GM11168 (cell line): ENCODE measurements around the gene NUCB1.
"Not testable (repeated sequence)": the region's sequence is repeated elsewhere in the genome, so short reads cannot be mapped to it uniquely, and the experiment has no call there.

Experiments
- in situ Hi-C: fragments of 300-500 bp; cut with MboI; formaldehyde crosslinking; loops from one replicate; pipeline ENCODE4 v1.12.0; 2022; ENCODE audit warnings: low sequenced_read_pairs; ENCODE audit not compliant: unreplicated experiment

NUCB1 gene

GRCh38 chr19:48900477-48901406 lies 630 bp downstream of the NUCB1 start:
- in situ Hi-C loops = no loop called here

DNA sequence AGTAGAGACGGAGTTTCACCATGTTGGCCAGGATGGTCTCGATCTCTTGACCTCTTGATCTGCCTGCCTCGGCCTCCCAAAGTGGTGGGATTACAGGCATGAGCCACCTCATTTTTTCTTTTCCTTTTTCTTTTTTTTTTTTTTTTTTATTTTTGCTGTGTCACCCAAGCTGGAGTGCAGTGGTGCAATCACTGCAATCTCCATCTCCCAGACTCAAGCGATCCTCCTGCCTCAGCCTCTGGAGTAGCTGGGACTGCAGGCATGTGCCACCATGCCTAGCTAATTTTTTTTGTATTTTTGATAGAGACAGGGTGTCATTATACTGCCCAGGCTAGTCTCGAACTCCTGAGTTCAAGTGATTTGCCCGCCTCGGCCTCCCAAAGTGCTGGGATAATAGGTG lies 2.2 kb downstream of the NUCB1 start:
- in situ Hi-C loops = not testable (repeated sequence)

GRCh38 chr19:48903788-48904187 lies 3.7 kb downstream of the NUCB1 start:
- in situ Hi-C loops = not testable (repeated sequence)

GRCh38 chr19:48905664-48906063 lies 5.6 kb downstream of the NUCB1 start:
- in situ Hi-C loops = no loop called here

DNA sequence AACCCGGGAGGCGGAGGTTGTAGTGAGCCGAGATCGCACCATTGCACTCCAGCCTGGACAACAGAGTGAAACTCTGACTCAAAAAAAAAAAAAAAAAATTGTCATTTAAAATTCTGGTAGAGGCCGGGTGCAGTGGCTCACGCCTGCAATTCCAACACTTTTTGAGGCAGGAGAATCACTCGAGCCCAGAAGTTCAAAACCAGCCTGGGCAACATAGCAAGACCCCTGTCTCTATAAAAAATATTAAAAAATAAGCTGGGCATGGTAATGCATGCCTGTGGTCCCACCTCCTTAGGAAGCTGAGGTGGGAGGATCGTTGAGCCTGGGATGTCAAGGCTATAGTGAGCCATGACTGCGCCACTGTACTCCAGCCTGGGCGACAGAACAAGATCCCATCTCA lies 6.2 kb downstream of the NUCB1 start:
- in situ Hi-C loops = no loop called here

- in situ Hi-C loops = no loop called here
Measured at GRCh38 chr19:48907671-48908070, 7.6 kb downstream of the NUCB1 start.

- in situ Hi-C loops = not testable (repeated sequence)
Measured at GRCh38 chr19:48909424-48910077, 9.4 kb downstream of the NUCB1 start.

DNA sequence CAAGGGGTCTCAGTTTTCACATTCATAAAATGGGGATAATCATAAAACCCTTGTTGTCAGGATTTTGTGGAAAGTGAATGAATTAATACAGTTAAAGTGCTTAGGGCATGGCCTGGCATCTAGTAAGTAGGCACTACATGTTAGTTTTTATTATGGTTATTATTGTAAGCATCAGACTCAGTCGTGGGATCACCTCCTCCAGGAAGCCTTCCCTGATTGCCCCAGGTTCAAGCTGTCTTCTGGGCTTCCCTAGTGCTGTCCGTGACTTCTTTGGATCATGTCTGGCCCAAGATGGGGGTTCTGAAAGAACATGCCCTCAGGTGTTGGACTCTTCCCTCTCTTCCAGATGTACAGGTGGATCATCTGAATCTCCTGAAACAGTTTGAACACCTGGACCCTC lies 10.7 kb downstream of the NUCB1 start:
- in situ Hi-C loops = no loop called here

- in situ Hi-C loops = no loop called here
Measured at GRCh38 chr19:48913114-48913889, 13.2 kb downstream of the NUCB1 start.

- in situ Hi-C loops = no loop called here
Measured at GRCh38 chr19:48914181-48914580, 14.1 kb downstream of the NUCB1 start.

- in situ Hi-C loops = no loop called here
Measured at GRCh38 chr19:48915757-48916156, 15.6 kb downstream of the NUCB1 start.

DNA sequence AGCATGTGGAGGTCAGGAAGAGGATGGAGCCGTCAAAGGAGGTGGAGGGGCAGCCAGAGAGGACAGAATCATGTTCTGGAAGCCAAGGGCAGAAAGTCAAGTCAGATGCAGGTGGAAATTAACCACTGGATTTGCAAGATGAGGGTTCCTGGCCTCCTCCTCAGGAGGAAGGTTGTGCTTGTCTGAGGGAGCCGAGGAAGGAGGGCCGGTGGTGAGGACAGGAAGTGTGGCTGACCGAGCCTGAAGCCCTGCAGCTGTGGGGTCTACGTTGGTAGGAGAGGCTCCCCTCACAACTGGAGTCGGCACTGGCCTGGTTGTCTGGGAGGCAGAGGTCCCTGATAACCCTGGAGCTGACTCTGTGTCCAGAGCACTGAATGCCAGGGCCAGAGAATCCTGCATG lies 18.0 kb downstream of the NUCB1 start:
- in situ Hi-C loops = no loop called here

DNA sequence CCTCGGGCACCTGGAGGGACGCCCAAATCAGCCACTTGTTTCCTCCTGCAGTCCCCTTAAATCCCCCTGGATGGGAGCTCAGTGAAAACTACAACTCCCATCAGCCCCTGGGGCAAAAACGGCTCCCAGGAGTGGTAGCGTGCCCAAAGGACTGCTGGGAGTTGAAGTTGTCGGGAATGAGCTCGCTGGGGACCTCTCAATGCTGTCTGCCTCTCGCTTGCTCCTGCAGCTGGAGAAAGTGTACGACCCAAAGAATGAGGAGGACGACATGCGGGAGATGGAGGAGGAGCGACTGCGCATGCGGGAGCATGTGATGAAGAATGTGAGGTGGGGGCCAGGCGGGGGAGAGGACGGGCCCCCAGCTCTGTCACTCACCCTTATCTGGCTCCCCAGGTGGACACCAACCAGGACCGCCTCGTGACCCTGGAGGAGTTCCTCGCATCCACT lies 18.7 kb downstream of the NUCB1 start:
- in situ Hi-C loops = no loop called here

DNA sequence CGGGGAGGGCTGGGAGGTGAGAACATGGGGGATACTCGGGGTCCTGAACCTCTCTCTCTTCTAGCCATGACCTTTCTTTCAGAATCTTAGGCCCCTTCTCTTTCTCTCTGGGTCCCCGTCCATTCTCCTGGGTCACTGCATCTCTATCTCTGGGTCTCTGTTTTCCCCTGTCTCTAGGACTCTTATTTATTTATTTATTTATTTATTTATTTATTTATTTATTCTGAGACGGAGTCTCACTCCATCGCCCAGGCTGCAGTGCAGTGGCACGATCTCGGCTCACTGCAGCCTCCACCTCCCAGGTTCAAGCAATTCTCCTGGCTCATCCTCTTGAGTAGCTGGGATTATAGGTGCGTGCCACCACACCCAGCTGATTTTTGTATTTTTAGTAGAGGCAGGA lies 19.2 kb downstream of the NUCB1 start:
- in situ Hi-C loops = not testable (repeated sequence)

GRCh38 chr19:48920949-48921348 lies 20.8 kb downstream of the NUCB1 start:
- in situ Hi-C loops = no loop called here

- in situ Hi-C loops = no loop called here
Measured at GRCh38 chr19:48921721-48922500, 21.8 kb downstream of the NUCB1 start.

GRCh38 chr19:48922548-48923490 lies 22.7 kb downstream of the NUCB1 start:
- in situ Hi-C loops = no loop called here

DNA sequence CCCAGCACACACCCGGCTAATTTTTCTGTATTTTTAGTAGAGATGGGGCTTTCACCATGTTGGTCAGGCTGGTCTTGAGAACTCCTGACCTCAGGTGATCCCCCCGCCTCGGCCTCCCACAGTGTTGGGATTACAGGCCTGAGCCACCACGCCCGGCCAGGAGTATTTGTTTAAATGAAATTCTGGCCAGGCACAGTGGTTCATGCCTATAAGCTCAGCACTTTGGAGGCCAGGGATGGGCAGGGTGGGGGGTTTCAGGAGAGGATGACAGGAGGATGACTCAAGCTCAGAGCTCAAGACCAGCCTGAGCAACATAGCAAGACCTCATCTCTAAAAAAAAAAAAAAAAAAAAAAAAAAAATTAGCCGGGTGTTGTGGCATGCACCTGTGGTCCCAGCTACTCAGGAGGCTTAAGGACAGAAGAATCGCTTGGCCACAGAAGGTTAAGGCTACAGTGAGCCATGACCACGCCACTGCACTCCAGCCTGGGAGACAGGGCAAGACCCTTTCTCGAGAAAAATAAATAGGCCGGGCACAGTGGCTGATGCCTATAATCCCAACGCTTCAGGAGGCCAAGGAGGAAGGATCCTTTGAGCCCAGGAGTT lies 25.2 kb downstream of the NUCB1 start:
- in situ Hi-C loops = no loop called here

- in situ Hi-C loops = not testable (repeated sequence)
Measured at GRCh38 chr19:48925890-48926289, 25.8 kb downstream of the NUCB1 start.
